UCSD-AML1 (cell line): ENCODE results near the gene IFFO2.

Source experiments
- DNase-seq: peaks from one replicate; lab custom pipeline; 2025; ENCODE audit not compliant: unreplicated experiment; lab: John Stamatoyannopoulos, UW

Gene IFFO2

DNA sequence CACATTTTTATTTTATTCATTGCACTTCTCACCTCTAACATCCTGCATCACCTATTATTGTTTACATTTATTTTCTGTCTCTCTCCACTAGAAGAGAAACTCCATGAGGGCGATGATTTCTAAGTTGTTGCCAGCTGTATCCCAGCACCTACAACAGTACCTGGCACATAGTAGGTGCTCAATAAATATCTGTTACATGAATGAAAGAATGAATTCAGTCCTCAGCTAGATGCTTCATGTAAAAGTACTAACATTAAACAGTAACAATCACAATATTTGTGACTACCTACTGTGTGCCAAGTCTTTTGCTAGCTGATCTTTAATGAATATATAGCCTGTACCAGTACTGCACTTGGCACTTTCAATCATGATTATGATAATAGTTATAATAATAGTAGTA, 100.0 kb downstream of the IFFO2 start:
- DNase-seq, result no peak

DNA sequence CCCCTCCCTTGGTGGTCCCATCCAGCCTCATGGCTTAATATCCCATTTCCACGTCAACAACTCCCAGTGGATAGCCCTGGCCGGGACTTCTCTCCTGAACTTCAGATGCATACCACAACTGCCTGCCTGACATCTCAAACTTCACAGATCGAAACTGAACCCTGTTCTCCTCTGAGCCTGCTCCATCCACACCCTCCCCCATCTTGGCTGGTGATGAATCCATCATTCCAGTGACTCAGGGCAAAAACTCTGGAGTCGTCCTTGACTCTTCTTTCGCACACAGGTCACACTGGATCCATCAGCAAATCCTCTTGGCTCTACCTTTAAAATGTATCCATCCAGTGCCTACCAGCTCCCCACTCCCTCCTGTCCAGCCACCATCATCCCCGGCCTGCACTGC, 100.9 kb downstream of the IFFO2 start:
- no peak for DNase-seq

DNA sequence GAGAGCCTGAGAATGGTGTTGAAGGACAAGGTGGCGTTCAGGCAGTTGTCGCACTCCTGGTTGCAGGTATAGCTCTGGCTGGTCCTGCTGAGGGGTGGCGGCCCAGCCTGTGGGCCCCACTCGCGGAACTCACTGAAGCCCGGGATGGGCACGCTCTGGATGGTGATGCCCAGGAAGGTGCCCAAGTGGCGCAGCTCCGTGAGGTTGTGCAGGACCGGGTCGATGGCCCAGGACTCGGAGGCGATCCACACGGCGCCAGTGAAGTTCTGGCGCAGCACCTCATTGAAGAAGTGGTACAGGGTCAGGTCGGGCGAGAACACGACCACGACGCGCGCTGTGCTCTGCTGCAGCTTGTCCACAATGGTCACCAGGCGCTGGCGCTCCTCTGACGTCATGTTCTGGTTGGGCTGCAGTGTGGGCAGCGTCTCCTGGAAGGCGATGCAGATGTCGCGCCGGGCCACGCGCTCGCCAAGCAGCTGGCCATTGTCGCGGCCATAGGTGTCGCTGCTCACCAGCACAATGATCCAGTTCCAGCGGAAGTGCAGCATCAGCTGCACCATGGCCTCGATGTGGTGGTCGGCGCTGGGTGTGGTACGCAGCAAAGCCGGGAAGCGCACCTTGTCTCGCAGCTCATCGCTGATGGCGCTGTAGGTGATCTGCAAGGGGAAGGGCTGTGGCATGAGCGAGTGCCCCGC, 102.0 kb downstream of the IFFO2 start:
- no peak for DNase-seq
